GM18505 (cell line): ENCODE data around the gene MRLN.
A peak's percentile ranks its signal among the peaks of the same experiment; 100 is the strongest.

Experiments used
- ATAC-seq: cut with Tn5 transposase; IDR thresholded peaks from one replicate; pipeline ENCODE4 v1.9.1; 2021; ENCODE audit not compliant: unreplicated experiment
- POLR2A ChIP-seq: IDR thresholded peaks from 4 replicates; pipeline ENCODE4 v1.6.1; 2011; ENCODE audit warnings: borderline replicate concordance; ENCODE audit not compliant: insufficient read depth, insufficient read length; ENCODE audit errors: extremely low read depth

MRLN gene

GRCh38 chr10:59706851-59707797 lies 46.1 kb downstream of the MRLN start:
- no peak for TF ChIP-seq POLR2A
- no peak for ATAC-seq

DNA sequence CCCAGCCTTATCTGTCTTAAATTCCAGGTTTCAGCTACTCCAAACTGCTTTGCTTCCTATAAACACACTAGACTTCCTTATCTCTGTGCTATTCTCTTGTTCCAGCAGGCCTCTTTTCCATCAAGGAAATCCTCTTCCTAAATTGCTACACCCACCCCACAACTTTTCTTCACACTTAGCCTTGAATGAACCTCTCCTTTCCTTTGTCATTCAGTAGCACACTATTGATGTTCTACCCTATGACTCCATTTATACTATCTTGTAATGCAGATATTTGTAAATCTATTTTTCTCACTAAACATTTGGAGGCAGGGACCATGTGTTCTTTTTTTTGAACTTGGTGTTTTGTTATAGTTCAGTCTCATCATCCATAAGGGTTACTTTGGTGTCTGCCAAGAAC lies 47.3 kb downstream of the MRLN start:
- no peak for ATAC-seq
- TF ChIP-seq POLR2A: no peak

GRCh38 chr10:59704630-59705029 lies 48.6 kb downstream of the MRLN start:
- no peak for ATAC-seq

GRCh38 chr10:59702347-59702746 lies 50.9 kb downstream of the MRLN start:
- TF ChIP-seq POLR2A: no peak
- ATAC-seq: no peak

More at GRCh38 chr10:59704630-59705029, 48.6 kb downstream of the MRLN start:
- TF ChIP-seq POLR2A: no peak

DNA sequence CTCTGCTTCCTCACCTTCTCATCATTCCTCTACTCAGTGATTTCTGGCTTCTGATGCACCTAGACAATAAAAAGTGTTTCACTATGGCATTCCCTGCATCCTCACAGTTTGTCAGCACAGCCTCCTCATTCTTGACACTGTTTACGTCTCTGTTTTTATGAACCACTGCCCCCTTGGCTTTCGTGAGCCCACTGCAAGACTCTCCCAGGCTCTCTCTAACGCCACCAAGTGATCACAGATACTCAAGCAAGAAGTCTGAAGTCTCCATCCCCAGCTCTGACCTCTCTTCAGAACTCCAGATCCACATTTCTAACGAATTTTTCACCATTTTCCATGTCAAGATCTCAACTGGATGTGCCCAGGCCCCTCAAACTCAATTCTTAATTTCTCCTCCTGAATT lies 52.5 kb downstream of the MRLN start:
- ATAC-seq: no peak
- TF ChIP-seq POLR2A: no peak

DNA sequence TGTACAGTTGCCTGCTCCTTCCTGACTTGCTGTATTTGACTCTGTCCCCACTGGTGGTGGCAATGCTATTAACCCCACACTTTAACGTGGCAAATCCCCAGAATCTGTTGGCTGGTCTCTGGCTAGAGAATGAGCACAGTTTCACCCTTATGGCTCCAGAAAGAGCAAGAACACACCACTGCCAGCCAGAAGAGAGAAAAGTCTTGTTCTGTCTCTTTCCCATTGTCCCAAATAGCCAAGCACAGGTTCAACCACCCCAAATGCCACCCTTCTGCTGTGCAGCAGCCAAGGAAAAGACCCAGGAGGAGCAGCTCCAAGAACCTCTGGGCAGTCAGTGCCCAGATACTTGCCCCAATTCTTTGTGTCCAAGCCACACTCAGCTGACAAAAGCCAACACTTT lies 54.9 kb downstream of the MRLN start:
- ATAC-seq: no peak
- no peak for TF ChIP-seq POLR2A

DNA sequence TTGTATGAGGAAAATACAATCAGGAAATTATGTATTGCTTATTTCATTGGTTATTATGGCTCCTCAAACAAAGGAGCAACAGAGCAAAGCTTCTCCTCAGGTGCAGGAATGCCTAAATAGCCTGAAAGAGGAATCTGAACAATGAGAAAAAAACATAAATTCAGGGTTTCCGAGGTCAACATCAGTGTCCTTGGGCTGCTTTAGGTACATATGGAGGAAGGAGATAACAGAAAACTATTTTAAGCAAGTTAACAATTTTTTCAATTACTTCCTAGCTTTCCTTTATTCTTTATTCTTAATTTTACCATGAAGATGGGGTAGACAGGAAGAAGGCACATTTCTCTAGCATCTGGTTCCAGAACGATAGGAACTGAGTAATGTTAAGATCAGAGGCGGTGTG lies 57.6 kb downstream of the MRLN start:
- no peak for ATAC-seq
- TF ChIP-seq POLR2A: no peak

GRCh38 chr10:59694936-59695335 lies 58.3 kb downstream of the MRLN start:
- no peak for ATAC-seq
- TF ChIP-seq POLR2A: no peak

GRCh38 chr10:59692113-59692512 lies 61.1 kb downstream of the MRLN start:
- no peak for TF ChIP-seq POLR2A
- ATAC-seq: no peak

DNA sequence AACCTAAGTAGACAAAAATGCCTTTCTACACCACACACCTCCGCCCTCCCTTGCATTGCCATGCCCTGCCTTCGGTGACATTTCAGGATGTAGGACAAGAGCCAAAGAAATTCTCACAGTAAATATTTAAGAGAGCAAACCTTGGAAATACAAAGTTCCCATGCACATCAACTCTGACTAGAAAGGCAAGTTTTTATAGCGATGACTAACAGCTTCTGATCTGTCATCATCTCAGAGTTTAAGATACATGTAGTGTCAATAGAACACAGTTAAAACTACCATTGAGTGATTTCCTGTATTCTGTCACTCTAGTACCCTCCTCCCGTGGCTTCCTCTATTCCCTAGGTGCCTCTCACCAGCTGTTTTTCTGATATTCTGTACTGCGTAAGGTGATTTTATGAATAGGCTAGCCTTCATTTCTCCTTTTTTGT lies 64.3 kb downstream of the MRLN start:
- TF ChIP-seq POLR2A: no peak
- peak; percentile 51 for ATAC-seq

GRCh38 chr10:59687657-59688056 lies 65.6 kb downstream of the MRLN start:
- no peak for TF ChIP-seq POLR2A
- no peak for ATAC-seq
